Measurements from ENCODE around the gene MYRIP.

- TF ChIP-seq SUZ12 (IDR thresholded peaks at IDR 0.05; ENCODE audit: extremely low read depth, insufficient read depth, insufficient read length) (no peak), ZNF274 (IDR thresholded peaks at IDR 0.05; ENCODE audit: low read depth, low read length) (no peak), YY1 (IDR thresholded peaks at IDR 0.05; ENCODE audit: insufficient read depth, insufficient read length) (no peak)
Observed at GRCh38 chr3:40268802-40269524, 459.6 kb downstream of the MYRIP start.
